HG03045 (cell line): Measurements from ENCODE around the gene ACSM6.

ENCODE experiments used
- ATAC-seq: cut with Tn5 transposase; IDR thresholded peaks from one replicate; pipeline ENCODE4 v1.9.1; 2021; ENCODE audit warnings: mild to moderate bottlenecking, moderate library complexity; ENCODE audit not compliant: unreplicated experiment

The ACSM6 gene

GRCh38 chr10:95266674-95267095, 72.6 kb downstream of the ACSM6 start:
- peak; percentile 76 for ATAC-seq

GRCh38 chr10:95267251-95267650, 73.2 kb downstream of the ACSM6 start:
- ATAC-seq, result no peak

- no peak for ATAC-seq
These were observed 74.4 kb downstream of the ACSM6 start for GRCh38 chr10:95268438-95268837.

- no peak for ATAC-seq
These were observed 79.6 kb downstream of the ACSM6 start for GRCh38 chr10:95273393-95274312.

- no peak for ATAC-seq
These were observed 81.8 kb downstream of the ACSM6 start for GRCh38 chr10:95275726-95276366.

GRCh38 chr10:95276367-95277200, 82.5 kb downstream of the ACSM6 start:
- ATAC-seq, result no peak

GRCh38 chr10:95277201-95277570, 83.1 kb downstream of the ACSM6 start:
- ATAC-seq, result no peak

GRCh38 chr10:95277614-95278013, 83.6 kb downstream of the ACSM6 start:
- no peak for ATAC-seq
